ENCODE data around the gene KASH5.
A peak's percentile ranks its signal among the peaks of the same experiment; 100 is the strongest.

KASH5 gene

GRCh38 chr19:49443366-49444099 lies 55.5 kb downstream of the KASH5 start (continued):
- TF ChIP-seq ZBTB48 (tag by site-specific recombination; IDR thresholded peaks at IDR 0.05) (0 out of 2 replicates have a peak, but pooled peaks have one; percentile 19), ZFP3 (tag by site-specific recombination; IDR thresholded peaks at IDR 0.05; ENCODE audit: low read depth) (no peak), ZNF211 (tag by site-specific recombination; IDR thresholded peaks at IDR 0.05; ENCODE audit: low read depth) (no peak), ZNF280C (tag by site-specific recombination; IDR thresholded peaks at IDR 0.05) (no peak), ZNF292 (tag by site-specific recombination; IDR thresholded peaks at IDR 0.05; ENCODE audit: borderline replicate concordance, low read depth) (no peak), ZNF548 (tag by site-specific recombination; IDR thresholded peaks at IDR 0.05) (peak; percentile 50; the same call in 1 of the 2 replicates), ZSCAN23 (tag by site-specific recombination; IDR thresholded peaks at IDR 0.05) (0 out of 2 replicates have a peak, but pooled peaks have one; percentile 22), ZNF704 (tag by site-specific recombination; IDR thresholded peaks at IDR 0.05) (no peak), MYNN (tag by site-specific recombination; IDR thresholded peaks at IDR 0.05; ENCODE audit: borderline replicate concordance) (no peak), ZNF585B (tag by site-specific recombination; IDR thresholded peaks at IDR 0.05) (no peak), ZNF610 (tag by site-specific recombination; IDR thresholded peaks at IDR 0.05; ENCODE audit: borderline replicate concordance) (0 out of 2 replicates have a peak, but pooled peaks have one; percentile 69), ZNF768 (tag by site-specific recombination; IDR thresholded peaks at IDR 0.05) (no peak), ZNF274 (IDR thresholded peaks at IDR 0.05; ENCODE audit: low read length) (no peak), ZNF274 (tag by site-specific recombination; IDR thresholded peaks at IDR 0.05; ENCODE audit: borderline replicate concordance) (no peak), ZNF776 (tag by site-specific recombination; IDR thresholded peaks at IDR 0.05; ENCODE audit: borderline replicate concordance) (no peak), SETDB1 (IDR thresholded peaks at IDR 0.05; ENCODE audit: insufficient read length, low read length) (no peak), GLIS1 (tag by site-specific recombination; IDR thresholded peaks at IDR 0.05) (peak; percentile 60), ZBTB7A (tag by site-specific recombination; IDR thresholded peaks at IDR 0.05; ENCODE audit: low read depth) (peak; percentile 91), REST (tag by site-specific recombination; IDR thresholded peaks at IDR 0.05) (no peak; the same call in 1 of the 2 replicates), KLF9 (tag by site-specific recombination; IDR thresholded peaks at IDR 0.05; ENCODE audit: low read depth) (peak; percentile 22), ZNF223 (tag by site-specific recombination; IDR thresholded peaks at IDR 0.05) (no peak), SP7 (tag by site-specific recombination; IDR thresholded peaks at IDR 0.05) (peak; percentile 81), RBAK (tag by site-specific recombination; IDR thresholded peaks at IDR 0.05) (no peak), ZNF843 (tag by site-specific recombination; IDR thresholded peaks at IDR 0.05) (peak; percentile 23; the same call in 1 of the 2 replicates), TCF7L2 (IDR thresholded peaks at IDR 0.05; ENCODE audit: borderline replicate concordance, low read depth, low read length) (no peak)
- TF ChIP-seq, protein P1, sequence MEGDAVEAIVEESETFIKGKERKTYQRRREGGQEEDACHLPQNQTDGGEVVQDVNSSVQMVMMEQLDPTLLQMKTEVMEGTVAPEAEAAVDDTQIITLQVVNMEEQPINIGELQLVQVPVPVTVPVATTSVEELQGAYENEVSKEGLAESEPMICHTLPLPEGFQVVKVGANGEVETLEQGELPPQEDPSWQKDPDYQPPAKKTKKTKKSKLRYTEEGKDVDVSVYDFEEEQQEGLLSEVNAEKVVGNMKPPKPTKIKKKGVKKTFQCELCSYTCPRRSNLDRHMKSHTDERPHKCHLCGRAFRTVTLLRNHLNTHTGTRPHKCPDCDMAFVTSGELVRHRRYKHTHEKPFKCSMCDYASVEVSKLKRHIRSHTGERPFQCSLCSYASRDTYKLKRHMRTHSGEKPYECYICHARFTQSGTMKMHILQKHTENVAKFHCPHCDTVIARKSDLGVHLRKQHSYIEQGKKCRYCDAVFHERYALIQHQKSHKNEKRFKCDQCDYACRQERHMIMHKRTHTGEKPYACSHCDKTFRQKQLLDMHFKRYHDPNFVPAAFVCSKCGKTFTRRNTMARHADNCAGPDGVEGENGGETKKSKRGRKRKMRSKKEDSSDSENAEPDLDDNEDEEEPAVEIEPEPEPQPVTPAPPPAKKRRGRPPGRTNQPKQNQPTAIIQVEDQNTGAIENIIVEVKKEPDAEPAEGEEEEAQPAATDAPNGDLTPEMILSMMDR (tag by site-specific recombination; IDR thresholded peaks at IDR 0.05): peak; percentile 99
- TF ChIP-seq, protein P2, sequence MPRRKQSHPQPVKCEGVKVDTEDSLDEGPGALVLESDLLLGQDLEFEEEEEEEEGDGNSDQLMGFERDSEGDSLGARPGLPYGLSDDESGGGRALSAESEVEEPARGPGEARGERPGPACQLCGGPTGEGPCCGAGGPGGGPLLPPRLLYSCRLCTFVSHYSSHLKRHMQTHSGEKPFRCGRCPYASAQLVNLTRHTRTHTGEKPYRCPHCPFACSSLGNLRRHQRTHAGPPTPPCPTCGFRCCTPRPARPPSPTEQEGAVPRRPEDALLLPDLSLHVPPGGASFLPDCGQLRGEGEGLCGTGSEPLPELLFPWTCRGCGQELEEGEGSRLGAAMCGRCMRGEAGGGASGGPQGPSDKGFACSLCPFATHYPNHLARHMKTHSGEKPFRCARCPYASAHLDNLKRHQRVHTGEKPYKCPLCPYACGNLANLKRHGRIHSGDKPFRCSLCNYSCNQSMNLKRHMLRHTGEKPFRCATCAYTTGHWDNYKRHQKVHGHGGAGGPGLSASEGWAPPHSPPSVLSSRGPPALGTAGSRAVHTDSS (tag by site-specific recombination; IDR thresholded peaks at IDR 0.05): peak; percentile 84
- TF ChIP-seq, protein P3, sequence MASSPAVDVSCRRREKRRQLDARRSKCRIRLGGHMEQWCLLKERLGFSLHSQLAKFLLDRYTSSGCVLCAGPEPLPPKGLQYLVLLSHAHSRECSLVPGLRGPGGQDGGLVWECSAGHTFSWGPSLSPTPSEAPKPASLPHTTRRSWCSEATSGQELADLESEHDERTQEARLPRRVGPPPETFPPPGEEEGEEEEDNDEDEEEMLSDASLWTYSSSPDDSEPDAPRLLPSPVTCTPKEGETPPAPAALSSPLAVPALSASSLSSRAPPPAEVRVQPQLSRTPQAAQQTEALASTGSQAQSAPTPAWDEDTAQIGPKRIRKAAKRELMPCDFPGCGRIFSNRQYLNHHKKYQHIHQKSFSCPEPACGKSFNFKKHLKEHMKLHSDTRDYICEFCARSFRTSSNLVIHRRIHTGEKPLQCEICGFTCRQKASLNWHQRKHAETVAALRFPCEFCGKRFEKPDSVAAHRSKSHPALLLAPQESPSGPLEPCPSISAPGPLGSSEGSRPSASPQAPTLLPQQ (tag by site-specific recombination; IDR thresholded peaks at IDR 0.05): peak; percentile 97

Measured in HEK293 (cell line).